Measurements from ENCODE around the gene CDHR4.

- no peak for TF ChIP-seq CTCF (IDR thresholded peaks at IDR 0.05)
- TF ChIP-seq POLR2A (IDR thresholded peaks at IDR 0.05), result no peak
Measured at GRCh38 chr3:49794926-49795905, 4.5 kb downstream of the CDHR4 start.
